SK-N-SH (cell line): Measurements from ENCODE around the gene GGCX.

Experiments
- CTCF ChIP-seq: fragments of 200-600 bp; sonication (generic); IDR thresholded peaks from 2 replicates; pipeline ENCODE4 v1.6.1; 2017; ENCODE audit warnings: antibody characterized with exemption, mild to moderate bottlenecking, moderate library complexity
- ELF1 ChIP-seq: IDR thresholded peaks from 2 replicates; pipeline ENCODE4 v1.4.0; 2012
- EP300 ChIP-seq, 2 experiments: IDR thresholded peaks; 2 replicates each; pipeline versions ENCODE4 v1.4.0 to v1.6.1; 2012; ENCODE audit warnings: borderline replicate concordance in 1 of 2, low read depth in 1 of 2, low read length in 1 of 2
- MAX ChIP-seq: IDR thresholded peaks from 2 replicates; pipeline ENCODE4 v1.4.0; 2012; ENCODE audit warnings: low read depth
- PBX3 ChIP-seq: IDR thresholded peaks from 2 replicates; pipeline ENCODE4; 2012
- POLR2AphosphoS5 ChIP-seq: IDR thresholded peaks from 2 replicates; pipeline ENCODE4 v1.6.1; 2012; ENCODE audit warnings: low read depth, low read length
- RAD21 ChIP-seq: IDR thresholded peaks from 2 replicates; pipeline ENCODE4 v1.6.1; 2012; ENCODE audit warnings: mild to moderate bottlenecking, low read length
- SIN3A ChIP-seq: IDR thresholded peaks from 2 replicates; pipeline ENCODE4 v1.6.1; 2012; ENCODE audit warnings: low read depth, mild to moderate bottlenecking, low read length, moderate library complexity, borderline replicate concordance
- TAF1 ChIP-seq: IDR thresholded peaks from 2 replicates; pipeline ENCODE4 v1.6.1; 2012; ENCODE audit warnings: low read depth, mild to moderate bottlenecking, low read length, moderate library complexity, borderline replicate concordance
- ZBTB33 ChIP-seq: IDR thresholded peaks from 2 replicates; pipeline ENCODE4 v1.4.0; 2012; ENCODE audit warnings: low read depth, borderline replicate concordance

GRCh38 chr2:85516653-85517389, 44.5 kb downstream of the GGCX start:
- no peak for TF ChIP-seq MAX
- TF ChIP-seq ZBTB33: no peak
- TF ChIP-seq RAD21: no peak
- TF ChIP-seq CTCF: no peak
- no peak for TF ChIP-seq PBX3
- no peak for TF ChIP-seq POLR2AphosphoS5
- no peak for TF ChIP-seq SIN3A
- no peak for TF ChIP-seq TAF1
- no peak for TF ChIP-seq EP300 (IDR thresholded peaks at IDR 0.05; ENCODE audit: borderline replicate concordance in 1 of 2, low read depth in 1 of 2, low read length in 1 of 2)
- no peak for TF ChIP-seq ELF1
